SK-N-SH treated with all-trans-retinoic acid at 6 μM for 48 hours (cell line): ENCODE data around the gene CORT.

Source experiments
- ATAC-seq: fragments of 200-7000 bp; cut with Tn5 transposase; 3 replicates; pipeline ENCODE4 v1.9.1; 2020; ENCODE audit warnings: mild to moderate bottlenecking, moderate library complexity
- ARNTL ChIP-seq: fragments of 450-650 bp; formaldehyde crosslinking; IDR thresholded peaks from 2 replicates; pipeline ENCODE4 v1.5.0; 2020; ENCODE audit warnings: low read depth, mild to moderate bottlenecking, moderate library complexity, borderline replicate concordance
- BACH2 ChIP-seq: fragments of 250-450 bp; sonication (Bioruptor Pico); IDR thresholded peaks from 2 replicates; pipeline ENCODE4 v1.9.0; 2021; ENCODE audit warnings: mild to moderate bottlenecking, borderline replicate concordance
- CSDC2 ChIP-seq: fragments of 250-450 bp; sonication (Bioruptor Pico); IDR thresholded peaks from 2 replicates; pipeline ENCODE4 v1.5.0; 2020; ENCODE audit warnings: mild to moderate bottlenecking, moderate library complexity
- ESRRG ChIP-seq: fragments of 250-450 bp; sonication (Bioruptor Pico); IDR thresholded peaks from 2 replicates; pipeline ENCODE4 v1.6.1; 2021; ENCODE audit warnings: mild to moderate bottlenecking
- GLIS3 ChIP-seq: fragments of 250-450 bp; sonication (Bioruptor Pico); IDR thresholded peaks from 2 replicates; pipeline ENCODE4 v1.5.0; 2020; ENCODE audit warnings: mild to moderate bottlenecking, moderate library complexity
- ISL1 ChIP-seq: fragments of 250-450 bp; sonication (Bioruptor Pico); IDR thresholded peaks from 2 replicates; pipeline ENCODE4 v2.1.2; 2022; ENCODE audit warnings: mild to moderate bottlenecking, moderate library complexity
- OSR1 ChIP-seq: fragments of 250-450 bp; sonication (Bioruptor Pico); IDR thresholded peaks from 2 replicates; pipeline ENCODE4 v1.8.0; 2022; ENCODE audit warnings: moderate library complexity, mild to moderate bottlenecking, inconsistent platforms
- PPARA ChIP-seq: fragments of 250-450 bp; sonication (Bioruptor Pico); IDR thresholded peaks from 2 replicates; pipeline ENCODE4 v1.5.0; 2020; ENCODE audit warnings: mild to moderate bottlenecking, borderline replicate concordance
- RARB ChIP-seq: fragments of 250-450 bp; sonication (Bioruptor Pico); IDR thresholded peaks from 2 replicates; pipeline ENCODE4 v1.8.0; 2021; ENCODE audit warnings: mild to moderate bottlenecking, moderate library complexity
- SNAI2 ChIP-seq: fragments of 250-450 bp; sonication (Bioruptor Pico); IDR thresholded peaks from 2 replicates; pipeline ENCODE4 v1.5.0; 2020; ENCODE audit warnings: mild to moderate bottlenecking, moderate library complexity
- TCF4 ChIP-seq: fragments of 250-450 bp; sonication (Bioruptor Pico); IDR thresholded peaks from 2 replicates; pipeline ENCODE4 v1.8.0; 2021; ENCODE audit warnings: mild to moderate bottlenecking, moderate library complexity, borderline replicate concordance
- TOX ChIP-seq: fragments of 250-450 bp; sonication (Bioruptor Pico); IDR thresholded peaks from 2 replicates; pipeline ENCODE4 v1.8.0; 2021; ENCODE audit warnings: mild to moderate bottlenecking, moderate library complexity, borderline replicate concordance
- ZC3H10 ChIP-seq: fragments of 250-450 bp; sonication (Bioruptor Pico); IDR thresholded peaks from 2 replicates; pipeline ENCODE4 v1.5.1; 2021; ENCODE audit warnings: mild to moderate bottlenecking, moderate library complexity
- ZFP3 ChIP-seq: fragments of 250-450 bp; sonication (Bioruptor Pico); IDR thresholded peaks from 2 replicates; pipeline ENCODE4 v1.5.0; 2020; ENCODE audit warnings: mild to moderate bottlenecking, moderate library complexity
- ZNF565 ChIP-seq: fragments of 450-650 bp; formaldehyde crosslinking; conservative IDR thresholded peaks from 2 replicates; pipeline ENCODE4 v1.5.0; 2020; ENCODE audit warnings: low read depth, mild to moderate bottlenecking, moderate library complexity
- ZNF70 ChIP-seq: fragments of 450-650 bp; formaldehyde crosslinking; IDR thresholded peaks from 2 replicates; pipeline ENCODE4 v1.5.0; 2020; ENCODE audit warnings: mild to moderate bottlenecking, moderate library complexity
- ZNF8 ChIP-seq: fragments of 450-650 bp; formaldehyde crosslinking; IDR thresholded peaks from 2 replicates; pipeline ENCODE4 v1.5.0; 2020; ENCODE audit warnings: mild to moderate bottlenecking, moderate library complexity
- TF ChIP-seq, protein P1 (sequence below): fragments of 250-450 bp; sonication (Bioruptor Pico); IDR thresholded peaks from 2 replicates; pipeline ENCODE4 v1.5.0; 2020; ENCODE audit warnings: mild to moderate bottlenecking, moderate library complexity
- TF ChIP-seq, protein P2 (sequence below): fragments of 250-450 bp; sonication (Bioruptor Pico); IDR thresholded peaks from 2 replicates; pipeline ENCODE4 v1.8.0; 2021; ENCODE audit warnings: low read depth, mild to moderate bottlenecking, moderate library complexity, borderline replicate concordance
- TF ChIP-seq, protein P3 (sequence below): fragments of 250-450 bp; sonication (Bioruptor Pico); IDR thresholded peaks from 2 replicates; pipeline ENCODE4 v1.5.1; 2020; ENCODE audit warnings: low read depth, mild to moderate bottlenecking, moderate library complexity
- TF ChIP-seq, protein P4 (sequence below): fragments of 250-450 bp; sonication (Bioruptor Pico); IDR thresholded peaks from 2 replicates; pipeline ENCODE4 v1.5.1; 2021; ENCODE audit warnings: mild to moderate bottlenecking, moderate library complexity

CORT gene

DNA sequence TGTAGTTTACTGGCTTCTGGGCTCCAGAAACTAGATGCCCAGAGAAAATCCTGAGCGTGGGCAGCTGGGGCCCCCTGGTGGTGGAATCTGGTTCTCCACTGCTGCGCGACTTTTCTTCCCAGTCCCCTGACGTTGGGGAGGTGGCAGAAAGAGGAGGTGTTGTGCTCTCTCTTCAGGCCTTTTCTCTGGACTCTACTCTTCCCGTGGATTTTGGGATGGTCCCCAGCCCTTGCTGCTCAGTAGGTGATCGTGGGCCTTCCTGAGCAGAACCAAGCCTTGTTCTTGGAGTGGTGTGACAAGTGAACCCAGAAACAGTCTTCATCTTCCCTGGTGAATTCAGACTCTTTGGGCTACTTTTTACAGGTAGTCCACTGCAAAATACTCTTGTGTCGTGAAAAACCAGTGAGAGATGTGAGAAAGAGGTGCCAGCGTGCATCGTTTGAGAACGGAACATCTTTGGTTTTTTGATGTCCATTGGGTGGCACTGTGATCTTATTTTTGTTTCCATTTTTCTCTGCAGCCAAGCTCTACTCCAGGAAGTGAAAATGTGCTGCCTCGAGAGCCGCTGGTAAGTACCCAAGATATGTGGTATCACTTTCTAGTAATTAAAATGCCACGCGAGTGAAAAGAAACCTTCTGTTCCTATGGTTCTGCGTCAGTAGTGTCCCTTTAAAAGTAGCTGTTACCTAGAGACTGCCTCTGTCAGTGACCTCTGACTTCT, 45.1 kb downstream of the CORT start (continued):
- TF ChIP-seq, protein P1, sequence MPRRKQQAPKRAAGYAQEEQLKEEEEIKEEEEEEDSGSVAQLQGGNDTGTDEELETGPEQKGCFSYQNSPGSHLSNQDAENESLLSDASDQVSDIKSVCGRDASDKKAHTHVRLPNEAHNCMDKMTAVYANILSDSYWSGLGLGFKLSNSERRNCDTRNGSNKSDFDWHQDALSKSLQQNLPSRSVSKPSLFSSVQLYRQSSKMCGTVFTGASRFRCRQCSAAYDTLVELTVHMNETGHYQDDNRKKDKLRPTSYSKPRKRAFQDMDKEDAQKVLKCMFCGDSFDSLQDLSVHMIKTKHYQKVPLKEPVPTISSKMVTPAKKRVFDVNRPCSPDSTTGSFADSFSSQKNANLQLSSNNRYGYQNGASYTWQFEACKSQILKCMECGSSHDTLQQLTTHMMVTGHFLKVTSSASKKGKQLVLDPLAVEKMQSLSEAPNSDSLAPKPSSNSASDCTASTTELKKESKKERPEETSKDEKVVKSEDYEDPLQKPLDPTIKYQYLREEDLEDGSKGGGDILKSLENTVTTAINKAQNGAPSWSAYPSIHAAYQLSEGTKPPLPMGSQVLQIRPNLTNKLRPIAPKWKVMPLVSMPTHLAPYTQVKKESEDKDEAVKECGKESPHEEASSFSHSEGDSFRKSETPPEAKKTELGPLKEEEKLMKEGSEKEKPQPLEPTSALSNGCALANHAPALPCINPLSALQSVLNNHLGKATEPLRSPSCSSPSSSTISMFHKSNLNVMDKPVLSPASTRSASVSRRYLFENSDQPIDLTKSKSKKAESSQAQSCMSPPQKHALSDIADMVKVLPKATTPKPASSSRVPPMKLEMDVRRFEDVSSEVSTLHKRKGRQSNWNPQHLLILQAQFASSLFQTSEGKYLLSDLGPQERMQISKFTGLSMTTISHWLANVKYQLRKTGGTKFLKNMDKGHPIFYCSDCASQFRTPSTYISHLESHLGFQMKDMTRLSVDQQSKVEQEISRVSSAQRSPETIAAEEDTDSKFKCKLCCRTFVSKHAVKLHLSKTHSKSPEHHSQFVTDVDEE (CRISPR knock-in tag), result no peak
- TF ChIP-seq, protein P2, sequence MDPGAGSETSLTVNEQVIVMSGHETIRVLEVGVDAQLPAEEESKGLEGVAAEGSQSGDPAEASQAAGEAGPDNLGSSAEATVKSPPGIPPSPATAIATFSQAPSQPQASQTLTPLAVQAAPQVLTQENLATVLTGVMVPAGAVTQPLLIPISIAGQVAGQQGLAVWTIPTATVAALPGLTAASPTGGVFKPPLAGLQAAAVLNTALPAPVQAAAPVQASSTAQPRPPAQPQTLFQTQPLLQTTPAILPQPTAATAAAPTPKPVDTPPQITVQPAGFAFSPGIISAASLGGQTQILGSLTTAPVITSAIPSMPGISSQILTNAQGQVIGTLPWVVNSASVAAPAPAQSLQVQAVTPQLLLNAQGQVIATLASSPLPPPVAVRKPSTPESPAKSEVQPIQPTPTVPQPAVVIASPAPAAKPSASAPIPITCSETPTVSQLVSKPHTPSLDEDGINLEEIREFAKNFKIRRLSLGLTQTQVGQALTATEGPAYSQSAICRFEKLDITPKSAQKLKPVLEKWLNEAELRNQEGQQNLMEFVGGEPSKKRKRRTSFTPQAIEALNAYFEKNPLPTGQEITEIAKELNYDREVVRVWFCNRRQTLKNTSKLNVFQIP (CRISPR knock-in tag), result no peak
- TF ChIP-seq, all 23 proteins: peak for 0

DNA sequence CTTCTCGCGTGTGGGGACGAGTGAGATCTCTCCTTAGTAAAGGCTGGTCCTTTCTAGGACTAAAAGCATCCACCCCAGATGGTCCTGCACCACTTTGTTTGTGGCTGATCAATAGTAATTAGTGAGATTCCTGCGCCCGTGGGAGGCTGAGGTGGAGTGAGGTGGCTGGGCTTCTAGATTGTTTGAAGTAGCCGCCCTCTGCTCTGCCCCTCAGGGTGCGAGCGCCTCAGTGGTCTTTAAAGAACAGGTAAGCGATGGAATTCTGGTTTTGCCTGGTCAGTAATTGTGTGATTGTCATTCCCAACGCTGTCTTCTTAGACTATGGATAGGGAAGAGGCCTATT, 45.6 kb downstream of the CORT start:
- ATAC-seq, result no peak
- TF ChIP-seq OSR1 (CRISPR knock-in tag) (no peak), ARNTL (CRISPR knock-in tag) (no peak), ZNF565 (CRISPR knock-in tag) (no peak), ESRRG (CRISPR knock-in tag) (no peak), SNAI2 (no peak), ISL1 (no peak), TCF4 (CRISPR knock-in tag) (no peak), CSDC2 (CRISPR knock-in tag) (no peak), TOX (CRISPR knock-in tag) (no peak), ZC3H10 (CRISPR knock-in tag) (no peak), ZFP3 (CRISPR knock-in tag) (no peak), RARB (CRISPR knock-in tag) (no peak), BACH2 (CRISPR knock-in tag) (no peak), ZNF8 (CRISPR knock-in tag) (no peak), GLIS3 (CRISPR knock-in tag) (no peak), ZNF70 (CRISPR knock-in tag) (no peak)
- TF ChIP-seq, protein P3, sequence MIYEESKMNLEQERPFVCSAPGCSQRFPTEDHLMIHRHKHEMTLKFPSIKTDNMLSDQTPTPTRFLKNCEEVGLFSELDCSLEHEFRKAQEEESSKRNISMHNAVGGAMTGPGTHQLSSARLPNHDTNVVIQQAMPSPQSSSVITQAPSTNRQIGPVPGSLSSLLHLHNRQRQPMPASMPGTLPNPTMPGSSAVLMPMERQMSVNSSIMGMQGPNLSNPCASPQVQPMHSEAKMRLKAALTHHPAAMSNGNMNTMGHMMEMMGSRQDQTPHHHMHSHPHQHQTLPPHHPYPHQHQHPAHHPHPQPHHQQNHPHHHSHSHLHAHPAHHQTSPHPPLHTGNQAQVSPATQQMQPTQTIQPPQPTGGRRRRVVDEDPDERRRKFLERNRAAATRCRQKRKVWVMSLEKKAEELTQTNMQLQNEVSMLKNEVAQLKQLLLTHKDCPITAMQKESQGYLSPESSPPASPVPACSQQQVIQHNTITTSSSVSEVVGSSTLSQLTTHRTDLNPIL, result no peak
- TF ChIP-seq, protein P4, sequence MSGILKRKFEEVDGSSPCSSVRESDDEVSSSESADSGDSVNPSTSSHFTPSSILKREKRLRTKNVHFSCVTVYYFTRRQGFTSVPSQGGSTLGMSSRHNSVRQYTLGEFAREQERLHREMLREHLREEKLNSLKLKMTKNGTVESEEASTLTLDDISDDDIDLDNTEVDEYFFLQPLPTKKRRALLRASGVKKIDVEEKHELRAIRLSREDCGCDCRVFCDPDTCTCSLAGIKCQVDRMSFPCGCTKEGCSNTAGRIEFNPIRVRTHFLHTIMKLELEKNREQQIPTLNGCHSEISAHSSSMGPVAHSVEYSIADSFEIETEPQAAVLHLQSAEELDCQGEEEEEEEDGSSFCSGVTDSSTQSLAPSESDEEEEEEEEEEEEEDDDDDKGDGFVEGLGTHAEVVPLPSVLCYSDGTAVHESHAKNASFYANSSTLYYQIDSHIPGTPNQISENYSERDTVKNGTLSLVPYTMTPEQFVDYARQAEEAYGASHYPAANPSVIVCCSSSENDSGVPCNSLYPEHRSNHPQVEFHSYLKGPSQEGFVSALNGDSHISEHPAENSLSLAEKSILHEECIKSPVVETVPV (CRISPR knock-in tag), result no peak
- TF ChIP-seq, protein P1 (CRISPR knock-in tag), result no peak

DNA sequence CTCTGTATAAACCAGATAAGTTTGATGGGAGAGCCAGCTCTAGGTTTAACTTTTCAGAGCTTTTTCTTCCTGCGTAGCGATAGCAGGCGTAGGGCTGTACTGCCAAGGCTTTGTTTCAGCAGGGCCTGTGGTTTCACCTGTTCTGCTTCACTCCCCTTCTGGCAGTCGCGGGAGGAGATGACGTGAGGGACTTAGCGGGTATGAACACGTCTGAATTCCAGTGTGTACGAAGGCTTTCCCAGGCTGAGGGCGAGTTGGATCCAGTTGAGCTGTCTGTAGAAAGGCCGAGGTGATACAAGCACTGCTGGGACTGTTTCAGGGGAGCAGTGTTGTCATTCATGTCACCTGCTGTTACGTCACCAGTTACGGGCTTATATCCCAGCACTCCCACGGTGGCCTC, 46.1 kb downstream of the CORT start:
- TF ChIP-seq SNAI2, result no peak
- no peak for TF ChIP-seq RARB (CRISPR knock-in tag)
- TF ChIP-seq, protein P1 (CRISPR knock-in tag), result no peak
- TF ChIP-seq PPARA, result no peak
- no peak for TF ChIP-seq GLIS3 (CRISPR knock-in tag)
- no peak for TF ChIP-seq ZNF565 (CRISPR knock-in tag)
- TF ChIP-seq ZFP3 (CRISPR knock-in tag), result no peak
- TF ChIP-seq BACH2 (CRISPR knock-in tag), result no peak
- no peak for TF ChIP-seq ARNTL (CRISPR knock-in tag)
- TF ChIP-seq TOX (CRISPR knock-in tag), result no peak
- no peak for TF ChIP-seq ZNF8 (CRISPR knock-in tag)
- TF ChIP-seq CSDC2 (CRISPR knock-in tag), result no peak
- TF ChIP-seq, all 23 proteins: peak for 0
- no peak for ATAC-seq
